Kidney (tissue), 14 donors: ENCODE measurements around the gene RPRD2. TPM values are rescaled to one million over a fixed set of nuclear protein-coding genes. Genes with fewer than 3 reads are reported as not detected.
A peak's percentile ranks its signal among the peaks of the same experiment; 100 is the strongest.

ENCODE experiments used
- DNase-seq, 5 donors: peaks; one replicate each; pipeline ENCODE4 v3.0.0-alpha.2; 2013 to 2020
- FAIRE-seq: peaks from 2 replicates; lab custom pipeline; 2012; peaks lifted over from hg19 to GRCh38; lab: Jason Lieb, UNC
- H3K27ac ChIP-seq, 2 donors: one replicate each; pipeline ENCODE4 v1.7.0; 2013; ENCODE audit warnings: low read depth in 2 of 2, low read length in 2 of 2, inconsistent platforms in 1 of 2
- H3K27me3 ChIP-seq: one replicate; pipeline ENCODE4 v1.7.1; 2013; ENCODE audit warnings: low read length, inconsistent platforms; ENCODE audit not compliant: control insufficient read depth, insufficient read depth
- H3K36me3 ChIP-seq, 3 donors: one replicate each; pipeline versions ENCODE4 v1.7.0 to v1.7.1; 2013; ENCODE audit warnings: low read length in 3 of 3, control low read depth in 1 of 3, inconsistent platforms in 1 of 3; ENCODE audit not compliant: insufficient read depth in 3 of 3, control insufficient read depth in 2 of 3
- H3K4me1 ChIP-seq, 3 donors: one replicate each; pipeline versions ENCODE4 v1.7.0 to v1.7.1; 2013; ENCODE audit warnings: low read length in 3 of 3, inconsistent platforms in 1 of 3, low read depth in 1 of 3; ENCODE audit not compliant: control insufficient read depth in 2 of 3, insufficient read depth in 2 of 3
- H3K4me3 ChIP-seq, 3 donors: one replicate each; pipeline versions ENCODE4 v1.7.0 to v1.8.1; 2013; ENCODE audit warnings: low read length in 3 of 3, control low read depth in 1 of 3, inconsistent platforms in 1 of 3
- H3K9ac ChIP-seq, 3 donors: one replicate each; pipeline versions ENCODE4 v1.7.0 to v1.7.1; 2013; ENCODE audit warnings: low read length in 3 of 3, control low read depth in 1 of 3, inconsistent platforms in 1 of 3
- H3K9me3 ChIP-seq, 3 donors: one replicate each; pipeline versions ENCODE4 v1.7.0 to v1.7.1; 2013; ENCODE audit warnings: low read length in 3 of 3, control low read depth in 1 of 3, inconsistent platforms in 1 of 3; ENCODE audit not compliant: control insufficient read depth in 2 of 3, insufficient read depth in 1 of 3
- CTCF ChIP-seq: IDR thresholded peaks from 3 replicates; pipeline ENCODE4 v1.5.1; 2012; ENCODE audit warnings: mild to moderate bottlenecking, moderate library complexity, borderline replicate concordance; ENCODE audit not compliant: insufficient read depth; ENCODE audit errors: extremely low read depth
- intact Hi-C: fragments of 100-400 bp; cut with DNase I; formaldehyde crosslinking; loops from one replicate; pipeline ENCODE4 v1.11.1; 2022
- polyA plus RNA-seq: library from polyadenylated mRNA; stranded (reverse); fragments of 350-450 nt; fragmentation: Illumina TruSeq; extraction: RNeasy Lipid Tissue Mini Kit (QIAGEN cat#74804); gene quantifications from one replicate; pipeline ENCODE4 v1.2.3, GENCODE V29; 2014; ENCODE audit warnings: low read depth, low replicate concordance; ENCODE audit not compliant: insufficient read depth
- total RNA-seq: library from RNA; stranded (reverse); fragmentation: NEBNext Ultra II Directional; extraction: Animal tissue kit (Norgen Biotek cat#: 25700); gene quantifications from one replicate; pipeline ENCODE4 v1.2.1, GENCODE V29; 2021
- donor health status: control.
- donor health status: control.
- donor health status: control.
- donor health status: control.
- donor health status: control.
- donor health status: DM: yes; HTN: yes; CAD: no.
- donor health status: Normal renal cell carcinoma (clear cell type).

The RPRD2 gene
- total and polyA plus RNA-seq, 2 donors from 2014 or later, result 9.1 to 40.4 TPM

GRCh38 chr1:150409504-150410362, 45.8 kb downstream of the RPRD2 start:
- no peaks in the 10 kb centered on the region for H3K36me3 ChIP-seq
- H3K27me3 ChIP-seq, result no peaks in the 10 kb centered on the region
- peak in 1 of 5 donors; percentile 23 for DNase-seq
- intact Hi-C loops, result no loop called here
- H3K27ac ChIP-seq, result peak overlapping the region in 1 of 2 donors; percentile 23
- H3K9ac ChIP-seq, result no peak overlapping the region
- H3K4me1 ChIP-seq, result peaks cover 0 to 23% (median 7%) of the 10 kb centered on the region in 3 donors
- no peaks in the 10 kb centered on the region for H3K9me3 ChIP-seq
- FAIRE-seq, result no peak
- no peak overlapping the region for H3K4me3 ChIP-seq
- TF ChIP-seq CTCF, result no peak

GRCh38 chr1:150410582-150411101, 46.7 kb downstream of the RPRD2 start:
- DNase-seq (no peak), FAIRE-seq (no peak)
- Histone ChIP-seq H3K27ac (no peak overlapping the region), H3K36me3 (no peaks in the 10 kb centered on the region), H3K4me1 (peaks cover 0 to 20% (median 4%) of the 10 kb centered on the region in 3 donors), H3K9ac (no peak overlapping the region), H3K4me3 (no peak overlapping the region), H3K9me3 (no peaks in the 10 kb centered on the region), H3K27me3 (no peaks in the 10 kb centered on the region)
- intact Hi-C loops, result no loop called here
- no peak for TF ChIP-seq CTCF

- intact Hi-C loops, result no loop called here
- no peak overlapping the region for H3K4me3 ChIP-seq
- H3K27ac ChIP-seq, result no peak overlapping the region
- peaks cover 0 to 7% (median 0%) of the 10 kb centered on the region in 3 donors for H3K4me1 ChIP-seq
- no peak for DNase-seq
- peaks cover 0 to 2% (median 0%) of the 10 kb centered on the region in 3 donors for H3K36me3 ChIP-seq
- no peak for TF ChIP-seq CTCF
- no peak for FAIRE-seq
- H3K9ac ChIP-seq, result no peak overlapping the region
- H3K9me3 ChIP-seq, result no peaks in the 10 kb centered on the region
- H3K27me3 ChIP-seq, result no peaks in the 10 kb centered on the region
Measured at GRCh38 chr1:150414592-150414991, 50.6 kb downstream of the RPRD2 start.
